Esophagus squamous epithelium (tissue), 4 donors: ENCODE results near the gene BIRC7.

Experiments
- POLR2A ChIP-seq, 4 donors: fragments of 450-650 bp; IDR thresholded peaks; one replicate each; pipeline ENCODE4 v1.6.1; 2017; ENCODE audit warnings: antibody characterized with exemption in 4 of 4, mild to moderate bottlenecking in 4 of 4, moderate library complexity in 3 of 4
- TF ChIP-seq, protein P1 (sequence below), 6 experiments: fragments of 450-650 bp in 4 of 6; fragments of 200-600 bp in 2 of 6; sonication (generic) in 2 of 6; IDR thresholded peaks; one replicate each; pipeline ENCODE4 v1.5.1; 2016 to 2019; ENCODE audit warnings: antibody characterized with exemption in 6 of 6, mild to moderate bottlenecking in 4 of 6, moderate library complexity in 4 of 6

DNA sequence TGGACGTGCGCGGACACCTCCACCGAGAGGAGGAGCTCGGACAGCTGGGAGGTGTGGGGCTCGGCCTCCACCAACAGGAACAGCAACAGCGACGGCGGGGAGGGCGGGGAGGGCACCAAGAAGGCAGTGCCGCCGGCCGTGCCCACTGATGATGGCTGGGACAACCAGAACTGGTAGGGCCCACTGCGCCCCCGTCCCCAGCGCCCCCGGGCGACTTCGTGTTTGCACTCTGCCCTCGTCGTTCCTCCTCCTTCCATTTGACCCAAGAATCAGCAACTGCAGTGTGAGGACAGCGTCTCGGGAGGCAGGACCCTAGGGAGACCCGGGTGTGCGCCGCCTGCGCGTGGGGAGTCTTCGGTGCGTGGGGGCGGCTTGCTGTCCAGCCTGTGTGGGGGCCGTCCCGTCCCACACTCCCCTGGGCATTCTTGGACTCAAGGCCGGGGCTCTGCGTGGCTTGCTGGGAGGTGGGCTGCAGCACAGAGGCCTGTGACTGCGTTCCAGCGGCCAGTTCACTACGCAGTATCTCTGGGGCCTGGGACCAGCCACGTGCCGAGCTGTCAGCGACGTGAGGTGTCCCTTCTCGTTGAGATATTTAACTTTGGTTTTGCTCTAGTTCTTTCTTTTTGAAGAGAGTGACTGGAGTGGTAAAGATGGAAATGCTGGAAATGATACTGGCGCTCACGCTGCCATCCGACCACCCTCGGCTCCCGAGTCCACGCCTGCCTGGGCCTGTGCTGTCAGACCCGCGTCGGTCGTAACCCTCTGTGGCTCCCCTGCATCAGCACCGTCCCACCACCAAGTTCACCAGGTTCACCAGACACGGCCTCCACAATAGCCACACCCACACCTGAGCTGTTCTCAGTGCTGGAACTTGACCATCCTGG lies 52.2 kb downstream of the BIRC7 start:
- TF ChIP-seq, protein P1, sequence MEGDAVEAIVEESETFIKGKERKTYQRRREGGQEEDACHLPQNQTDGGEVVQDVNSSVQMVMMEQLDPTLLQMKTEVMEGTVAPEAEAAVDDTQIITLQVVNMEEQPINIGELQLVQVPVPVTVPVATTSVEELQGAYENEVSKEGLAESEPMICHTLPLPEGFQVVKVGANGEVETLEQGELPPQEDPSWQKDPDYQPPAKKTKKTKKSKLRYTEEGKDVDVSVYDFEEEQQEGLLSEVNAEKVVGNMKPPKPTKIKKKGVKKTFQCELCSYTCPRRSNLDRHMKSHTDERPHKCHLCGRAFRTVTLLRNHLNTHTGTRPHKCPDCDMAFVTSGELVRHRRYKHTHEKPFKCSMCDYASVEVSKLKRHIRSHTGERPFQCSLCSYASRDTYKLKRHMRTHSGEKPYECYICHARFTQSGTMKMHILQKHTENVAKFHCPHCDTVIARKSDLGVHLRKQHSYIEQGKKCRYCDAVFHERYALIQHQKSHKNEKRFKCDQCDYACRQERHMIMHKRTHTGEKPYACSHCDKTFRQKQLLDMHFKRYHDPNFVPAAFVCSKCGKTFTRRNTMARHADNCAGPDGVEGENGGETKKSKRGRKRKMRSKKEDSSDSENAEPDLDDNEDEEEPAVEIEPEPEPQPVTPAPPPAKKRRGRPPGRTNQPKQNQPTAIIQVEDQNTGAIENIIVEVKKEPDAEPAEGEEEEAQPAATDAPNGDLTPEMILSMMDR (IDR thresholded peaks at IDR 0.05) = no peak
- no peak for TF ChIP-seq POLR2A (IDR thresholded peaks at IDR 0.05)
